Activated gamma-delta T cell treated with Interleukin-2 at 50 U/mL for 16 hours (primary cell): Measurements from ENCODE around the gene NR1I2.

Experiments used
- DNase-seq: peaks from one replicate; pipeline ENCODE4 v3.0.0-alpha.2; 2020

The NR1I2 gene

DNA sequence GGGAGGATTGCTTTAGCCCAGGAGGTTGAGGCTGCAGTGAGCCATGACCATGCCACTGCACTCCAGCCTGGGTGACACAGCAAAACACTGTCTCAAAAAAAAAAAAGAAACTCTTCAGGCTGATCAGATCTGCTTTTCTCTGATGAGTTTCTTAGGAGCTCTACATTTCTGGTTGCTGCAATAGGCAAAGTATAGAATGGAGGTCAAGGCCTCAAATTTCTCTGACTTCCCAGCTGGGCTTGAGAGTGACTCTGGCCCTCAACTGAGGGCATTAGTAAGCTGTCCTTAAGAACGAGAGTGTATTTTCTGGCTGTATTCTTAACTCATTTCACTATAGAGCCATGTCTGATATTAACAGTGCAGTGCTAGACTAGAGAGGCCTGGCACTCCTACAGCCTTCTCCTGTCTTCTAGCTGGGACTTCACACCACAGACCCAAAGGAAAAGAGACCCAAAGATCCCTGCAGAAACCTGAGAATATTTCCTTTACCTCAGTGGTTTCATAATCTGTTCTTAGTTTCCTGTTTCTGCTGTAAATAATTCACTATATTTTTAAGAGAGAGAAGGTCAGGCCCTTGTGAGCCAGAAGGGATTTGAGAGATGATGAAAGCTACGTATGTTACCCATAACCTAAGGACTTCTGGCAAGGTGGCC, 2.0 kb upstream of the NR1I2 start:
- no peak for DNase-seq

DNA sequence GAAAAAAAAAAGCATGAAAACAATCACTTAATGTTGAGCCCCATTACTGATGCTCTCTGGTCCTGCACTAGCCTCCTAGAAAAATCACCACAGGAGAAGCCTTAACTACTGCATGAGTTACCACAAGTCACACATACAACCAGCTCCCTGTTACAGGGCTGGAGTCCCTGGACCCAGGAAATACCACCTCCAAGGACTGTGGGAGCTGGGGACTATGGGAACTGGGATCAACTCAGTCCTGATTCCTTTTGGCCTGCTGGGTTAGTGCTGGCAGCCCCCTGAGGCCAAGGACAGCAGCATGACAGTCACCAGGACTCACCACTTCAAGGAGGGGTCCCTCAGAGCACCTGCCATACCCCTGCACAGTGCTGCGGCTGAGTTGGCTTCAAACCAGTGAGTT, 559 bp downstream of the NR1I2 start:
- no peak for DNase-seq

DNA sequence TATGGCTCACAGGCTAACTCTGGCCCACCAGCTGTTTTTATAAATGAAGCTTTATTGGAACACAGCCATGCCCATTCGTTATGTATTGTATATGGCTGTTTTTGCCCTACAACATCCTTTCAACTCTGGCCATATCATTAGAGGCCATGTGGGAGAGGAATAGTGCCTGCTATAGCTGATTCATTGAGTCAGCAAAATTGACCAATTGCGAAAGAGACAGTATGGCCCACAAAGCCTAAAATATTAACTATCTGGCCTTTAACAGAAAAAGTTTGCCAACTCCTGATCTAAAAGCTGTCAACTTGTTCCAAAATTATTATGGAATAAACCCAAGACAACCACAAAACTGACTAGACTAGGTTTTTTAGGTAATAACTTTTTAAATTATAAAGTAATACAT, 1.4 kb downstream of the NR1I2 start:
- no peak for DNase-seq

DNA sequence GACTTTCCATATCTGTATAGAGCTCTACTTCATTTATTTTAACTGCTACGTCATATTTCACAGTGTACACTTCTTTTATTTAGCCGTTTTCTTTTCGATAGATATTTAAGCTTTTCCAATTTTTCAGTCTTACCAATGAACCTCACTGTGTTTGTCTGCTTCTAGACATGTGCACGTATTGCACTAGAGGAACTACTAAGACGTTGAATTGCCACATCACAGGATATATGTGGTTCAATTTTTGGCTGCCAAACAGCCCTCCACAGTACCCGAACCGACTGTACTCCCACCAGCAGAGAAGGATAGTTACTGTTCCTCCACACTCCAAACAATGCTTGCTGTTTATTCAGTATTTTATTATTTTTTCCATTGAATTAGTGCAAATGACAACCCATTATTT, 2.0 kb downstream of the NR1I2 start:
- no peak for DNase-seq

DNA sequence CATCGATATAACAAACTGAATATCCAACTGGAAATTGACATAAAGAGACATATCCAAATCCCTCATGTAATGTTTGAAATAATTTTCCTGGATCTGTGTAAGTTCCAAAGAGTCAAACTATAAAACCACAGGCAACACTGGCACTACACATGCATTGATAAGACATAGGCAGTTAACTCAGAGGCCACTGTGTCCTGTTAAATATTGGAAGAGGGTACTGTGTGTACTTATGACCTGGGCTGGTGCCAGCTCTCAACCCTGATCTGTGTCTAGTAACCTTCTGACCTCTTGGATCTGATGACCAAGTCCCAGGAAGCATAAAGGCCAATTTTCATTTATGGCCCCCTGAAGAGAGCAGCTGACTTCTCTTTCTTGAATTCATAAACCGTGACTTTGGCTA, 4.5 kb downstream of the NR1I2 start:
- no peak for DNase-seq

DNA sequence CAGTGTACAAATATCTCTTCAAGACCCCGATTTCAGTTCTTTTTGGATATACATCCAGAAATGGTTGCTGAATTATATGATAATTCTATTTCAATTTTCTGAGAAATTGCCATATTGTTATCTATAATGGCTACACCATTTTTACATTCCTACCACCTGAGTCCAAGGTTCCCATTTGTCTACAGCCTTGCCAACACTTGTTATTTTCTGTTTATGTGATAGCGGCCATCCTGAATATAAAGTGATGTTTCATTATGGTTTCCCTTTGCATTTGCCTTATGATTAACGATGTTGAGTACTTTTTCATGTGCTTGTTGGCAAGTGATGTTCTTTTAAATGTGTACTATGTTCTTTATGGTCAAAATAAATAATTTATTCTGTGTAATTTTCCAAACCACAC, 8.5 kb downstream of the NR1I2 start:
- no peak for DNase-seq

DNA sequence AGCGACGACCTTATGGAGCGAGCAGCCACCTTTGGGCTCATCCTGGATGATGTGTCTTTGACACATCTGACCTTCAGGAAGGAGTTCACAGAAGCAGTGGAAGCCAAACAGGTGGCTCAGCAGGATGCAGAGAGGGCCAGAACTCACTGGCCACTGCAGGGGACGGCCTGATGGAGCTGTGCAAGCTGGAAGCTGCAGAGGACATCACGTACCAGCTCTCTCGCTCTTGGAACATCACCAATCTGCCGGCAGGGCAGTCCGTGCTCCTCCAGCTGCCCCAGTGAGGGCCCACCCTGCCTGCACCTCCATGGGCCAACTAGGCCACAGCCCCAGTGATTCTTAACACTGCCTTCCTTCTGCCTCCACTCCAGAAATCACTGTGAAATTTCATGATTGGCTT, 10.4 kb downstream of the NR1I2 start:
- DNase-seq: no peak

DNA sequence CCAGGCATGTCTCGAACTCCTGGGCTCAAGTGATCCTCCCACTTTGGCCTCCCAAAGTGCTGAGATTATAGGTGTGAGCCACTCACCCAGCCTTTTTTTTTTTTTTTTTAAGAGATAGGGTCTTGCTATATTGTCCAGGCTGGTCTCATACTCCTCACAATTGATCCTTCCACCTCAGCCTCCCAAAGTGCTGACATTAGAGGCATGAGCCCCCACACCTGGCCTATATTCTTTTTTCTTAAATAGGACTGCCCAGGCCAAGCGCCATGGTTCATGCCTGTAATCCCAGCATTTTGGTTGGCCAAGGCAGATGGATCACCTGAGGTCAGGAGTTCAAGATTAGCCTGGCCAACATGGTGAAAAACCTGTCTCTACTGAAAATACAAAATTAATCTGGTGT, 12.5 kb downstream of the NR1I2 start:
- DNase-seq: no peak

DNA sequence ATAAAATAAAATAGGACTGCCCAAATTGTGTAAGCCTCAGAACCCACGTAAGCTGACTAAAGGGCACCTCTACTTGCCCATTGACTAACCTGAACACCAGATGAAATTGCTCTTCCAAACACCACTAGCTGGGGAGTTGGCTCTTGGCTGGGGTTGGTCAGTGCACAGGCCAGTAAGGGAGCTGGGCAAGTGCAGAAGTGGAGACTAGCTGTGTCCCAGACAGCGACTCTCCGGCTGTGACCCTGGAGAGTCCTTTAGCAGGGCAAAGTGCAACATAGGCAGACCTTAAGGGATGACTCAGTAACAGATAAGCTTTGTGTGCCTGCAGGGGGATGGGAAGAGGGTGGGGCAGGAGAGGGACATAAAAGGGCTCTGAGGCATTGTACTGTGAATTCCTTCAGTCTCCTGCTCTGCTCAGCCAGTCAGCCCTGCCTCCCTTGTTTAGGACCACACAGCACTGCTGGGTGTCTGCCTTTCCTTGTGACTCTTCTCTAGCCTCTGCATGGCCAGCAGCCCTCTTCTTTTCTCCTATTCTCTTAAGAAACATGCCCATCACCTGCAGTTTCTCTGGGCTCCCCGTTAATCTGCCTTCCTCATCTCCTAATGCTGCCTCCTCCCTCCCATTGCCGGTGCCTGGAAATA, 13.2 kb downstream of the NR1I2 start:
- DNase-seq: no peak

DNA sequence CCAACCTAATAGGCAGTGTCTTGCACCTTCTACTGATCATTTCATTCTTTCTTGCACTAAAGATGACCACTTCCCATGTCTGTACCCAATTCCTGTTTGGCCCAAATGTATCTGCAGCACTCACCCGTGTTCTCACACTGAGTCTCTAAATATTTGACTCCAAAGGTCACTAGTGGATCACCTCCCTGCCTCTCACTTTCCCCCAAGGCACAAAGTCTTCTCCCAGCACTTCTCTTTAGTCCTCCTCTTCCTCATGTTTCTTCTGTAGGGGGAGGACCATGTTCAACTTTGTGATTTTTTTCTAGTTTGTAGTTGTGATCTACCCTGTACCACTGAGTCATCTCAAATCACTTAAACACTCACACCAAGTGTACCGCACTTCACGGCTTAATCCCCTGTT, 13.9 kb downstream of the NR1I2 start:
- DNase-seq: no peak

DNA sequence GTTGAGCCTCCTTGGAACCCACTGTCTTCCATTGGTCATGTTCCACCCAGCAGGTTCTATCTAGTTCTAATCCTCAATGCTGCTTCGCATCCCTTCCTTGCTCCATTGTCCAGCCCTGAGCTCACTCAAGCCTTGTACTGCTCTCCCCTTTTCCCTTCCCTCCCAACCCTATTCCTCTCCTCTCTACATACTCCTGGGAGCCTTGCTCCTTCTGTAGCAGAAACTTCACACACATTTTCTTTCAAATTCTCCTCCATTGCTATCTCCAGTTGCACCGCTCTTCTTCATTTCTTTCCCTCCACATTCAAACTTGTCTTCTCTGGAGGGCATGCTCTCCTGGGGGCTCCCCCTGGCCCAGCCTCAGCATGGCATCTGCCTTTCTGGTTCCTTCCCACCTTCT, 14.5 kb downstream of the NR1I2 start:
- DNase-seq: no peak

DNA sequence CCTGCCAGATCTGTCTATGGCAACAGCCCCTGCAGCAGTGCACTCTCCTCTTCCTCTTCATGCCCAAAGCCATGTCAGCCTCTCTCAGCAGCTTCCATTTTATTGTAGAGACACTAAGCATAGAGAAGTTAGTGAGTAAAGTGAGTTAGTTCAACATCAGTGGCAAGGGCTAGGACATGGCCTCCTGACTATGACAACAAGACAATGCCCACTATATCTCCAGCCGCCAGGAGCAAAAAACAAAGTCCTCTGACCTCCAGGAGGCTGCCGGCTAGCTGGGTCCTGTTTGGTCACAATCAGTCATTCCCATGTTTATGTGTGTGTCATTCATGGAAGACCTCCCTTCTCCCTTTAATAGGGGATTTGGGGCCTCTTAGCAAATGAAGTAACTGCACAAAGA, 14.9 kb downstream of the NR1I2 start:
- no peak for DNase-seq

DNA sequence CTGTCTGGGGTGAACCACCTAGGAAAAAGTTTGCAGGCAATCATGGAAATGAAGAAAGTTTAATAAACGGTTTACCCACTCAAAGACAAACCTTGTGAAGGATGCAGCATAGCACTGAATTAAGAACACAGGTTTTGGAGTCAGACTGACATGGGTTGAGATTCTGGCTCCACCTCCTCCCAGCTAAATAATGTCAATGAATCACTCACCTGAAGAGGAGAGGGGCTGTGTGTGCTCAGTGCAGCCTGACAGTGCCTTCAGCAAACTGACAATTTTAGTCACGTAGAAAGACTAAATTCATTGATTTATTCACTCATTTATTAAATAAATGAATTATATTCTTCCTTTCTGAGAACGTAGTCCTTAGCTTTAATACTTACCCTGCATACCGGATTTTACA, 18.9 kb downstream of the NR1I2 start:
- DNase-seq: no peak

DNA sequence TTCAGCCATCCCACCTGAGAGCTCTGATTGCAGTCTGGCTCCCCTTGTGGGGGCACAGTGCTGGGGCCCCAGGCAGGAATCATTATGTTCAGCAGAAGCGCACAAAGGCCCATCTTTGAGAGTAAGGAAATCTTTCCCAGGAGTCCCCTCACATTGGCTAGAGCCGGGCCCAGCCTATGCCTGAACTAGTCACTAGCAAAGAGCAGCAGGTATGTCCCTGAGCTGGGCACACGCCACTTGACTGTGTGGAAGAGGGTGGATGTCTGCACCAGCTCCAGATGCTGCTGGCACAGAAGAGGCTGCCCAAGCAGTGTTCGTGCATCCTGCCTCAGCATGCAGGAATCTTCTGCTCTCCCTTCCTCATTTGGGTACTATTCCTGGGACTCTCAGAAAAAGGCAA, 26.3 kb downstream of the NR1I2 start:
- no peak for DNase-seq

DNA sequence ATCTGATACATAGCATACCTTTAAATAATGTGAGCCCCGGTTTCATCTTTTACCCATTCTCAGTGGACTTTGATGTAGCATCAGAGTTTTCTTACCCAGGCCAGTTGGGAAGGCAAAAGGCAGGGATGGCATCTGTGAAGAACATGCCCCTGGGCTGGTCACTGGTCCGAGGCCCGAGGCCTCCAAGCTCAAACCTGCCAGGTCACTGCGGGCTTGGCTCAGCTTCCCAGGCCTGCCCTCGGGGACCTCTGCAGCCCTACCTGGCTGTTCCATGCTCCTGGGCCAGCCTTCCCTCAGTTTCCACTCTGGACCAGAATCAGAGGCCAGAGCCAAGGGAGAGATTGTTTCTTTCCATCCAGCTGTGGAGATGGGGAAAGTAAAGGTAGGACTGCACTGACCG, 26.9 kb downstream of the NR1I2 start:
- DNase-seq: no peak

DNA sequence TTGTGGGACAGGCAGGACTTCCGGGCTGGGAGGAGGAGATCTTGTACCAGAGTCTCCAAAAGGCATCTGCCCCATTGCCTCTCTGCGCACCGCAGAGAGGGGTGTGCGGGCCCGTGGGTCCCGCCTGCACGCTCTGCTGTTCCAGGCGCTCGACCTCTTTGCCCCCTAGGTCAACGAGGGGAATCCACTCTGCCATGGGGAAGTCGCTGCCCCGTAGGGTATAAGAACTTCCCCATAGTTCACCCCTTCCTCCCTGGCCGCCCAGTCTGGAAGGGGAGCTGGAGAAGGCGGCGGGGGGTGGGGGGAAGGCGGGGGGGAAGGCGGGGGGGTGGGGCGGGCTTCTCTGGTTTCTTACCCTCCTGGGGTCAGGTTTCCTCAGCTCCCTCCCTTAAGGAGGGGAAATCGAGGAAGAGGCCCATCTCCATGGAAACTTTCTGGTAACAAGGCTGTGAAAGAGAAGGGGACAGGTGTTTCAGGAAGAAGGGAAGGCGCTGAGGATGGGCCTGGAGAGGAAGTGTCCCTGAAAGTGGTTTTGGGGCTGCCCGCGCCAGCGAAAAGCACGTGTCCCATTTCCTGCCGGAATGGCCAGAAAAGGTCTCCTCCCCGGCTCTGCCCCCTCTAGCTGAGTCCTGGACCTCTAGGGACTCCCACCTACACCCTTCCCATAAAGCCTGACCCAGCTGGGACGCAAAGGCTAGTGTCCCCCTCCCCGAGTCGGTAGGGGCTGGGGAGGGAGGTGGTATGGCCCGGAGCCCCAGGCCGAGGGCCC, 27.5 kb downstream of the NR1I2 start:
- no peak for DNase-seq

DNA sequence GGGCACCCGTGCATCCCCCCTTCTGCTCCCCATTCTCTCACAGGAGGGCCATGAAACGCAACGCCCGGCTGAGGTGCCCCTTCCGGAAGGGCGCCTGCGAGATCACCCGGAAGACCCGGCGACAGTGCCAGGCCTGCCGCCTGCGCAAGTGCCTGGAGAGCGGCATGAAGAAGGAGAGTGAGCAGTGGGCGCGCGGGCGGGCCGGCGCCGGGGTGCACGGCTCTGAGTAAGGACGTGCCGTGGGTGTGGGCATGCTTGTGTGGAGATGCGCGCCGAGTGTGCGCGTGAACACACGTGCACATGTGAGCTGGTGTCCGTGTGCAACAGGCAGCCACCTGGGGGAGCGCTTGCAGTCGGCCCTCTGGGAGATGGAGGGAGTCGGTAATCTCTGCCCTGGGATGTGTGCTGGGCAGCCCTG, 28.1 kb downstream of the NR1I2 start:
- DNase-seq: peak; percentile 39

DNA sequence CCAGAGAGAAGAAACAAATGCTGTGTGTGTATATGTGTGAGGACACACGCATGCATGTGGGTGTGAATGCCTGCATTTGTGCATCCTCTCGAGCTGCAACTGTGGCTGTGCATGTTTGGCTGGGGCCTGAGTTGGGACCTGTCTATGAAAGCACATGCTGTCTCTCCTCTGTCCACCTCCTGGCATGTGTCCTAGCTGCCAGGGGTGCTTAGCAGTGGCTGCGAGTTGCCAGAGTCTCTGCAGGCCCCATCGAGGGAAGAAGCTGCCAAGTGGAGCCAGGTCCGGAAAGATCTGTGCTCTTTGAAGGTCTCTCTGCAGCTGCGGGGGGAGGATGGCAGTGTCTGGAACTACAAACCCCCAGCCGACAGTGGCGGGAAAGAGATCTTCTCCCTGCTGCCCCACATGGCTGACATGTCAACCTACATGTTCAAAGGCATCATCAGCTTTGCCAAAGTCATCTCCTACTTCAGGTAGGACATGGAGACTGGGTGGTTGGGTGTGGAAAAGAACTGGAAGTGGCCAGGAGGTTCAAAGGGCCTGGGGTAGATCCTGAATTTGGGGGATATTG, 30.7 kb downstream of the NR1I2 start:
- no peak for DNase-seq

DNA sequence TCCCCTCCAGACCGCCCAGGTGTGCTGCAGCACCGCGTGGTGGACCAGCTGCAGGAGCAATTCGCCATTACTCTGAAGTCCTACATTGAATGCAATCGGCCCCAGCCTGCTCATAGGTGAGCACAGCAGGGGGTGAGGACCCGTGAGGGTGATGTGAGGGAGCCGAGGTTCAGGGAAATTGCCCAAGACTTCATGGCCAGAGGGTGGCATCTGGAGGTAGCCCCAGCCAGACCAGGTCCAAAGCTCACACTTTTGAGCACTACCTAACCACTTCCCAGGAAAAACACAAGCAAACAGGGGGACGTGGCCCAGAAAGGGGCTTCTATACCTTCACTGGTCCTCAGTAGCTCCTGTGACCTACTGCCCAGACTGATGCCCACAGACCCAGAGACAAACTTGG, 33.8 kb downstream of the NR1I2 start:
- DNase-seq: no peak

DNA sequence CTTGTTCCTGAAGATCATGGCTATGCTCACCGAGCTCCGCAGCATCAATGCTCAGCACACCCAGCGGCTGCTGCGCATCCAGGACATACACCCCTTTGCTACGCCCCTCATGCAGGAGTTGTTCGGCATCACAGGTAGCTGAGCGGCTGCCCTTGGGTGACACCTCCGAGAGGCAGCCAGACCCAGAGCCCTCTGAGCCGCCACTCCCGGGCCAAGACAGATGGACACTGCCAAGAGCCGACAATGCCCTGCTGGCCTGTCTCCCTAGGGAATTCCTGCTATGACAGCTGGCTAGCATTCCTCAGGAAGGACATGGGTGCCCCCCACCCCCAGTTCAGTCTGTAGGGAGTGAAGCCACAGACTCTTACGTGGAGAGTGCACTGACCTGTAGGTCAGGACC, 35.2 kb downstream of the NR1I2 start:
- no peak for DNase-seq

DNA sequence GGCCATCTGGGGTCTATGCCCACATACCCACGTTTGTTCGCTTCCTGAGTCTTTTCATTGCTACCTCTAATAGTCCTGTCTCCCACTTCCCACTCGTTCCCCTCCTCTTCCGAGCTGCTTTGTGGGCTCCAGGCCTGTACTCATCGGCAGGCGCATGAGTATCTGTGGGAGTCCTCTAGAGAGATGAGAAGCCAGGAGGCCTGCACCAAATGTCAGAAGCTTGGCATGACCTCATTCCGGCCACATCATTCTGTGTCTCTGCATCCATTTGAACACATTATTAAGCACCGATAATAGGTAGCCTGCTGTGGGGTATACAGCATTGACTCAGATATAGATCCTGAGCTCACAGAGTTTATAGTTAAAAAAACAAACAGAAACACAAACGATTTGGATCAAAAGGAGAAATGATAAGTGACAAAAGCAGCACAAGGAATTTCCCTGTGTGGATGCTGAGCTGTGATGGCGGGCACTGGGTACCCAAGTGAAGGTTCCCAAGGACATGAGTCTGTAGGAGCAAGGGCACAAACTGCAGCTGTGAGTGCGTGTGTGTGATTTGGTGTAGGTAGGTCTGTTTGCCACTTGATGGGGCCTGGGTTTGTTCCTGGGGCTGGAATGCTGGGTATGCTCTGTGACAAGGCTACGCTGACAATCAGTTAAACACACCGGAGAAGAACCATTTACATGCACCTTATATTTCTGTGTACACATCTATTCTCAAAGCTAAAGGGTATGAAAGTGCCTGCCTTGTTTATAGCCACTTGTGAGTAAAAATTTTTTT, 35.9 kb downstream of the NR1I2 start:
- no peak for DNase-seq

DNA sequence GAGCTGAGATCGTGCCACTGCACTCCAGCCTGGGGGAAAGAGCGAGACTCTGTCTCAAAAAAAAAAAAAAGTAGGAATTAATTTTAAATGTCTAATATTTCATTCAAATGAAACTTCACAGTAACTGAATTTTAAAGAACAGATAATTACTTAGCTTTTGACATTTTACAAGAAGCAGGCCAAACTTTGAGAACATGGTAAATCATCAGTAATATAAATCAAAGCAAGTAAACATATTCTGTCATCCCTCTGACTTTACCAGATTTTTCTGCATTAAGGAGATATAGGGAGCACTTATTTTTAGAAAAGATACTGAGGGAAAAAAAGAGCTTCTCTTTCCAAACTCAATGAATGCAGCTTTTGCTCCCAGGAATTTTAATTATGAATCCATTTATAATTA, 37.0 kb downstream of the NR1I2 start:
- DNase-seq: no peak

DNA sequence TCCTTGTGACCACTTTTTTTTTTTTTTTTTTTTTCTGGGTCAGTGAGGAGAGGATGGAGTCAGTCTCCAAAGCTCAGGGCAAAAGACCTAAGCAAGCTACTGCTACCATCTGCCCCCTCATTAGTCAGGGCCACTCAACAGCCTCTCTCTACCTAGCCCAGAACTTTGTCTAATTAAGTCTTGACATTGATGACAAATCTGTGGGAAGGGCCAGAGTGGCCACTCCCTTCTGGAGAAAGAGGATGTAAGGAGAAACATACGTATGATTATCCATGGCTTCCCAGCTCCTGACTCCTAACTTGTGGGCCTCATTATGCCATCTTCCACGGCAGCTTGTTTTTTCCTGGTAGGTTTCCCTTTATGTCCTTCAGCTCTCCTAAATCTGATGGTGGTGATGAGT, 37.9 kb downstream of the NR1I2 start:
- DNase-seq: no peak
